Upper lobe of left lung (tissue), 4 donors: ENCODE data around the gene DNPEP.
"Not testable (repeated sequence)": the region's sequence is repeated elsewhere in the genome, so short reads cannot be mapped to it uniquely, and the experiment has no call there.

Experiments
- POLR2A ChIP-seq, 4 donors: fragments of 450-650 bp; IDR thresholded peaks; one replicate each; pipeline ENCODE4 v1.5.1; 2016 to 2017; ENCODE audit warnings: antibody characterized with exemption in 4 of 4, mild to moderate bottlenecking in 2 of 4
- POLR2AphosphoS5 ChIP-seq, 2 donors: sonication (generic); formaldehyde crosslinking; IDR thresholded peaks; one replicate each; pipeline ENCODE4 v1.5.1; 2017; ENCODE audit warnings: antibody characterized with exemption in 2 of 2
- TF ChIP-seq, protein P1 (sequence below), 6 experiments: fragments of 450-650 bp in 4 of 6; fragments of 200-600 bp in 2 of 6; sonication (generic) in 2 of 6; IDR thresholded peaks; one replicate each; pipeline ENCODE4 v1.5.1; 2016 to 2019; ENCODE audit warnings: antibody characterized with exemption in 6 of 6

DNA sequence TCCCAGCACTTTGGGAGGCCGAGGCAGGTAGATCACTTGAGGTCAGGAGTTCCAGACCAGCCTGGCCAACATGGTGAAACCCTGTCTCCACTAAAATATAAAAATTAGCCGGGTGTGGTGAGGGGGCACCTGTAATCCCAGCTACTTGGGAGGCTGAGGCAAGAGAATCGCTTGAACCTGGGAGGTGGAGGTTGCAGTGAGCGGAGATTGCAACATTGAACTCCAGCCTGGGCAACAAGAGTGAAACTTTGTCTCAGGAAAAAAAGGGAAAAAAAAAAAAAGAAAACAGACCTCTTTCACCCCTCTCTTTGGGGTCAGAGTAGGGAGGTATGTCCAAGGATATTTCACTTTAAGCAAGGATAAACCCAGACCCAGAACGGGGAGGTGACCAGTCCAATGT lies 19.6 kb upstream of the DNPEP start:
- TF ChIP-seq, protein P1, sequence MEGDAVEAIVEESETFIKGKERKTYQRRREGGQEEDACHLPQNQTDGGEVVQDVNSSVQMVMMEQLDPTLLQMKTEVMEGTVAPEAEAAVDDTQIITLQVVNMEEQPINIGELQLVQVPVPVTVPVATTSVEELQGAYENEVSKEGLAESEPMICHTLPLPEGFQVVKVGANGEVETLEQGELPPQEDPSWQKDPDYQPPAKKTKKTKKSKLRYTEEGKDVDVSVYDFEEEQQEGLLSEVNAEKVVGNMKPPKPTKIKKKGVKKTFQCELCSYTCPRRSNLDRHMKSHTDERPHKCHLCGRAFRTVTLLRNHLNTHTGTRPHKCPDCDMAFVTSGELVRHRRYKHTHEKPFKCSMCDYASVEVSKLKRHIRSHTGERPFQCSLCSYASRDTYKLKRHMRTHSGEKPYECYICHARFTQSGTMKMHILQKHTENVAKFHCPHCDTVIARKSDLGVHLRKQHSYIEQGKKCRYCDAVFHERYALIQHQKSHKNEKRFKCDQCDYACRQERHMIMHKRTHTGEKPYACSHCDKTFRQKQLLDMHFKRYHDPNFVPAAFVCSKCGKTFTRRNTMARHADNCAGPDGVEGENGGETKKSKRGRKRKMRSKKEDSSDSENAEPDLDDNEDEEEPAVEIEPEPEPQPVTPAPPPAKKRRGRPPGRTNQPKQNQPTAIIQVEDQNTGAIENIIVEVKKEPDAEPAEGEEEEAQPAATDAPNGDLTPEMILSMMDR (IDR thresholded peaks at IDR 0.05), result not testable (repeated sequence)
- TF ChIP-seq POLR2AphosphoS5, POLR2A (IDR thresholded peaks at IDR 0.05): not testable (repeated sequence)
